Thoracic aorta (tissue), 2 donors: ENCODE measurements around the gene ALK. TPM values are rescaled to one million over a fixed set of nuclear protein-coding genes. Genes with fewer than 3 reads are reported as not detected.
"Not testable (repeated sequence)": the region's sequence is repeated elsewhere in the genome, so short reads cannot be mapped to it uniquely, and the experiment has no call there.

Experiments
- ATAC-seq: fragments of 150-250 bp; one replicate; pipeline ENCODE4 v1.8.0; 2017; ENCODE audit warnings: low read depth; ENCODE audit not compliant: insufficient number of reproducible peaks, low FRiP score
- DNase-seq: peaks from one replicate; pipeline ENCODE4 v3.0.0-alpha.2; 2020; ENCODE audit warnings: low spot score
- H3K27ac ChIP-seq, 2 donors: fragments of 200-600 bp; sonication (generic); 1 replicate in 1 of 2; 2 replicates in 1 of 2; pipeline ENCODE4 v1.5.1; 2016; ENCODE audit warnings: mild to moderate bottlenecking in 2 of 2, moderate library complexity in 2 of 2
- H3K27me3 ChIP-seq: fragments of 200-600 bp; sonication (generic); replicated peaks from 2 replicates; pipeline ENCODE4 v1.6.0; 2016; ENCODE audit warnings: mild to moderate bottlenecking; ENCODE audit not compliant: insufficient read depth
- H3K36me3 ChIP-seq: fragments of 200-600 bp; sonication (generic); one replicate; pipeline ENCODE4 v1.5.1; 2016
- H3K4me1 ChIP-seq, 2 donors: fragments of 200-600 bp; sonication (generic); 1 replicate in 1 of 2; 2 replicates in 1 of 2; pipeline versions ENCODE4 v1.5.1 to v1.6.0; 2016; ENCODE audit warnings: low read depth in 2 of 2, mild to moderate bottlenecking in 1 of 2; ENCODE audit not compliant: control insufficient read depth in 1 of 2
- H3K4me3 ChIP-seq: fragments of 200-600 bp; sonication (generic); 2 replicates; pipeline ENCODE4 v1.5.1; 2016; ENCODE audit warnings: mild to moderate bottlenecking
- H3K9me3 ChIP-seq: fragments of 200-600 bp; sonication (generic); 2 replicates; pipeline ENCODE4 v1.5.1; 2016
- CTCF ChIP-seq: fragments of 200-600 bp; sonication (generic); IDR thresholded peaks from one replicate; pipeline ENCODE4 v1.5.1; 2019; ENCODE audit warnings: antibody characterized with exemption
- total RNA-seq, 2 donors: library from RNA; depleted of rRNA; stranded (reverse); fragments of >200 nt; gene quantifications; one replicate each; pipeline versions ENCODE4 v1.1.0 to v1.2.3, GENCODE V29; 2016

Gene ALK
- total RNA-seq, 2 donors from 2014 or later, result 2.0 TPM; not detected in 1

GRCh38 chr2:29751390-29751789, 170.0 kb downstream of the ALK start:
- H3K36me3 ChIP-seq, result no peaks in the 10 kb centered on the region
- H3K4me3 ChIP-seq, result no peak overlapping the region
- no peak for TF ChIP-seq CTCF
- no peak for ATAC-seq
- no peak for DNase-seq
- H3K27me3 ChIP-seq, result no peaks in the 10 kb centered on the region
- H3K27ac ChIP-seq, result no peak overlapping the region
- H3K9me3 ChIP-seq, result no peaks in the 10 kb centered on the region
- H3K4me1 ChIP-seq, result peaks cover 5 to 16% of the 10 kb centered on the region in 2 donors

GRCh38 chr2:29750463-29750862, 170.9 kb downstream of the ALK start:
- not testable (repeated sequence) for DNase-seq, H3K27ac ChIP-seq, H3K36me3 ChIP-seq, ATAC-seq, H3K27me3 ChIP-seq, H3K4me3 ChIP-seq, H3K9me3 ChIP-seq
- peaks cover 5 to 16% of the 10 kb centered on the region in 2 donors for H3K4me1 ChIP-seq

GRCh38 chr2:29749843-29750242, 171.5 kb downstream of the ALK start:
- no peak for ATAC-seq
- Histone ChIP-seq H3K36me3 (no peaks in the 10 kb centered on the region), H3K27ac (no peak overlapping the region)

GRCh38 chr2:29749041-29749440, 172.3 kb downstream of the ALK start:
- Histone ChIP-seq H3K27ac (no peak overlapping the region), H3K4me1 (peaks cover 5 to 14% of the 10 kb centered on the region in 2 donors), H3K27me3 (no peaks in the 10 kb centered on the region), H3K36me3 (no peaks in the 10 kb centered on the region), H3K9me3 (no peaks in the 10 kb centered on the region), H3K4me3 (no peak overlapping the region)
- DNase-seq (no peak), ATAC-seq (no peak)
- TF ChIP-seq CTCF, result no peak

More at GRCh38 chr2:29749843-29750242, 171.5 kb downstream of the ALK start:
- no peak for TF ChIP-seq CTCF
- H3K4me1 ChIP-seq, result peaks cover 5 to 16% of the 10 kb centered on the region in 2 donors
- no peak for DNase-seq
- H3K9me3 ChIP-seq, result no peaks in the 10 kb centered on the region
- no peak overlapping the region for H3K4me3 ChIP-seq
- no peaks in the 10 kb centered on the region for H3K27me3 ChIP-seq

GRCh38 chr2:29747786-29748470, 173.5 kb downstream of the ALK start:
- no peak overlapping the region for H3K4me3 ChIP-seq
- no peak for TF ChIP-seq CTCF
- no peaks in the 10 kb centered on the region for H3K27me3 ChIP-seq
- DNase-seq (no peak), ATAC-seq (no peak)
- no peak overlapping the region for H3K27ac ChIP-seq
- peaks cover 0 to 3% of the 10 kb centered on the region in 2 donors for H3K4me1 ChIP-seq
- H3K9me3 ChIP-seq, result no peaks in the 10 kb centered on the region
- no peaks in the 10 kb centered on the region for H3K36me3 ChIP-seq

- no peak for TF ChIP-seq CTCF
- Histone ChIP-seq H3K9me3 (no peaks in the 10 kb centered on the region), H3K4me3 (no peak overlapping the region), H3K4me1 (no peaks in the 10 kb centered on the region), H3K27ac (no peak overlapping the region), H3K36me3 (no peaks in the 10 kb centered on the region), H3K27me3 (no peaks in the 10 kb centered on the region)
- DNase-seq (no peak), ATAC-seq (no peak)
Observed at GRCh38 chr2:29744976-29745375, 176.4 kb downstream of the ALK start.
